Thyroid gland (tissue), 4 donors: ENCODE data around the gene IFNGR2.

Experiments
- CTCF ChIP-seq, 6 experiments: fragments of 200-600 bp in 3 of 6; fragments of 450-650 bp in 3 of 6; sonication (generic) in 3 of 6; IDR thresholded peaks; one replicate each; pipeline ENCODE4 v1.5.1; 2016 to 2019; ENCODE audit warnings: antibody characterized with exemption in 6 of 6, mild to moderate bottlenecking in 2 of 6, inconsistent platforms in 1 of 6, moderate library complexity in 1 of 6
- POLR2A ChIP-seq, 2 donors: fragments of 450-650 bp; IDR thresholded peaks; one replicate each; pipeline ENCODE4 v1.6.1; 2017; ENCODE audit warnings: antibody characterized with exemption in 2 of 2, mild to moderate bottlenecking in 2 of 2, moderate library complexity in 1 of 2

DNA sequence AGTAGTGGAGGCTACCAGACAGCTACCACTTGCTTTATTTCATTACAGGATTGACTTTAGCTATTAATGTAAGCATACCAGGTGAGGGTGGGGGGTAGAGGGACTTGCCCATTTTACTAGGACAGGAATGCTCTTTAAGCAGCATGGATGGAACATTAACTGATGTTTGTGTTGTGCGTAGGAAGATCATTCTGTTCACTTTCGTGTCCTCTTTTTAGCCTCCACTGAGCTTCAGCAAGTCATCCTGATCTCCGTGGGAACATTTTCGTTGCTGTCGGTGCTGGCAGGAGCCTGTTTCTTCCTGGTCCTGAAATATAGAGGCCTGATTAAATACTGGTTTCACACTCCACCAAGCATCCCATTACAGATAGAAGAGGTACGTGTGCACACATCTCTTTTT is 29.3 kb downstream of the IFNGR2 start:
- TF ChIP-seq CTCF (IDR thresholded peaks at IDR 0.05): no peak
- TF ChIP-seq POLR2A (IDR thresholded peaks at IDR 0.05): no peak
